Esophagus muscularis mucosa (tissue), 4 donors: ENCODE results near the gene NAB1.
"Not testable (repeated sequence)": the region's sequence is repeated elsewhere in the genome, so short reads cannot be mapped to it uniquely, and the experiment has no call there.

Source experiments
- CTCF ChIP-seq, 3 experiments: fragments of 200-600 bp in 2 of 3; fragments of 450-650 bp in 1 of 3; sonication (generic) in 2 of 3; IDR thresholded peaks; one replicate each; pipeline ENCODE4 v1.5.1; 2017 to 2019; ENCODE audit warnings: antibody characterized with exemption in 3 of 3, mild to moderate bottlenecking in 2 of 3, moderate library complexity in 1 of 3
- EP300 ChIP-seq: sonication (generic); formaldehyde crosslinking; IDR thresholded peaks from one replicate; pipeline ENCODE4 v1.6.1; 2017; ENCODE audit warnings: antibody characterized with exemption
- POLR2A ChIP-seq: fragments of 450-650 bp; IDR thresholded peaks from one replicate; pipeline ENCODE4 v1.6.1; 2017; ENCODE audit warnings: antibody characterized with exemption, moderate library complexity, mild to moderate bottlenecking, low read depth

DNA sequence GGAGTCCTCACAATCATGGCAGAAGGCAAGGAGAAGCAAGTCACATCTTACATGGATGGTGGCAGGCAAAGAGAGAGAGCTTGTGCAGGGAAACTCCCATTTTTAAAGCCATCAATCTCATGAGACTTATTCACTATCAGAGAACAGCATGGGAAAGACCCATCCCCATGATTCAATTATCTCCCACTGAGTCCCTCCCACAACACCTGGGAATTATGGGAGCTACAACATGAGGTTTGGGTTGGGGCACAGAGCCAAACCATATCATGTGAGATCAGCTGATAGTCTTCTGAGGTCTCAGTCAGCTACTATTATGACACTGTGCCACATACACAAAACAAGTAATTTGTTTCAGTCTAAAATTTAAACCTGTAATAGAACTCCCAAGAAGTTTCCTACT lies 59.8 kb downstream of the NAB1 start:
- not testable (repeated sequence) for TF ChIP-seq CTCF (IDR thresholded peaks at IDR 0.05); POLR2A; EP300
